HG03025 (cell line): ENCODE data around the gene COX4I2.

Experiments
- ATAC-seq: cut with Tn5 transposase; IDR thresholded peaks from one replicate; pipeline ENCODE4 v1.9.1; 2021; ENCODE audit warnings: mild to moderate bottlenecking, moderate library complexity; ENCODE audit not compliant: unreplicated experiment, low FRiP score

Gene COX4I2

GRCh38 chr20:31690124-31690666 lies 52.5 kb downstream of the COX4I2 start:
- no peak for ATAC-seq

- no peak for ATAC-seq
Measured at GRCh38 chr20:31691646-31692275, 54.0 kb downstream of the COX4I2 start.

GRCh38 chr20:31693402-31693801 lies 55.7 kb downstream of the COX4I2 start:
- ATAC-seq = no peak

GRCh38 chr20:31693987-31694661 lies 56.4 kb downstream of the COX4I2 start:
- no peak for ATAC-seq
